OCI-LY1 (cell line): Measurements from ENCODE around the gene CHMP3.

Experiments used
- H2AFZ ChIP-seq: fragments of 200-600 bp; sonication (generic), shearing (Covaris generic); 2 replicates; pipeline ENCODE4 v1.6.0; 2014; ENCODE audit warnings: antibody characterized with exemption, mild to moderate bottlenecking, low read length
- H3F3A ChIP-seq: fragments of 200-600 bp; sonication (generic), shearing (Covaris generic); 2 replicates; pipeline ENCODE4 v1.6.0; 2014; ENCODE audit warnings: mild to moderate bottlenecking, antibody characterized with exemption, low read length, moderate library complexity; ENCODE audit not compliant: insufficient read depth
- H3K27ac ChIP-seq: fragments of 200-600 bp; sonication (generic); 2 replicates; pipeline ENCODE4 v1.5.1; 2014; ENCODE audit warnings: low read length, mixed run types, mild to moderate bottlenecking, low read depth; ENCODE audit not compliant: poor library complexity, severe bottlenecking
- H3K27me3 ChIP-seq: fragments of 200-600 bp; sonication (generic); 2 replicates; pipeline ENCODE4 v1.6.0; 2014; ENCODE audit warnings: antibody characterized with exemption, mild to moderate bottlenecking, low read length, moderate library complexity; ENCODE audit not compliant: insufficient read depth
- H3K36me3 ChIP-seq: fragments of 200-600 bp; sonication (generic); 2 replicates; pipeline ENCODE4 v1.6.1; 2014; ENCODE audit warnings: mild to moderate bottlenecking, antibody characterized with exemption, low read length, moderate library complexity, mixed read lengths; ENCODE audit not compliant: insufficient read depth
- H3K4me1 ChIP-seq: fragments of 200-600 bp; sonication (generic); 2 replicates; pipeline ENCODE4 v1.5.1; 2014; ENCODE audit warnings: mild to moderate bottlenecking, low read length, moderate library complexity; ENCODE audit not compliant: insufficient read depth, severe bottlenecking
- H3K4me2 ChIP-seq: fragments of 200-600 bp; sonication (generic), shearing (Covaris generic); 2 replicates; pipeline ENCODE4 v1.6.1; 2014; ENCODE audit warnings: low read length
- H3K4me3 ChIP-seq: fragments of 200-600 bp; sonication (generic); 2 replicates; pipeline ENCODE4 v1.5.1; 2014; ENCODE audit warnings: low read length, low read depth, mild to moderate bottlenecking, mixed read lengths; ENCODE audit not compliant: poor library complexity, severe bottlenecking
- H3K79me2 ChIP-seq: fragments of 200-600 bp; shearing (Covaris generic); 2 replicates; pipeline ENCODE4 v1.6.1; 2016; ENCODE audit warnings: mixed run types, low read length, mixed read lengths; ENCODE audit not compliant: insufficient read depth
- H3K9ac ChIP-seq: fragments of 200-600 bp; sonication (generic), shearing (Covaris generic); 2 replicates; pipeline ENCODE4 v1.6.1; 2014; ENCODE audit warnings: mild to moderate bottlenecking, low read length, mixed read lengths
- H3K9me2 ChIP-seq: fragments of 200-600 bp; sonication (generic), shearing (Covaris generic); 2 replicates; pipeline ENCODE4 v1.6.1; 2014; ENCODE audit warnings: low read depth, mild to moderate bottlenecking, low read length, mixed read lengths
- H3K9me3 ChIP-seq: fragments of 200-600 bp; shearing (Covaris generic); 2 replicates; pipeline ENCODE4 v1.6.1; 2014; ENCODE audit warnings: low read length, mixed read lengths
- H4K20me1 ChIP-seq: fragments of 200-600 bp; sonication (generic), shearing (Covaris generic); 2 replicates; pipeline ENCODE4 v1.6.0; 2016; ENCODE audit warnings: mild to moderate bottlenecking, low read length; ENCODE audit not compliant: insufficient read depth
- EZH2 ChIP-seq: fragments of 200-600 bp; sonication (generic), shearing (Covaris generic); IDR thresholded peaks from 2 replicates; pipeline ENCODE4 v1.8.0; 2017; ENCODE audit warnings: borderline replicate concordance, mixed run types, mild to moderate bottlenecking, antibody characterized with exemption, low read length, moderate library complexity, mixed read lengths
- TF ChIP-seq, protein P1 (sequence below): fragments of 200-600 bp; sonication (generic), shearing (Covaris generic); IDR thresholded peaks from 2 replicates; pipeline ENCODE4 v1.5.1; 2017; ENCODE audit warnings: mild to moderate bottlenecking, antibody characterized with exemption, low read length, moderate library complexity, mixed read lengths

CHMP3 gene

DNA sequence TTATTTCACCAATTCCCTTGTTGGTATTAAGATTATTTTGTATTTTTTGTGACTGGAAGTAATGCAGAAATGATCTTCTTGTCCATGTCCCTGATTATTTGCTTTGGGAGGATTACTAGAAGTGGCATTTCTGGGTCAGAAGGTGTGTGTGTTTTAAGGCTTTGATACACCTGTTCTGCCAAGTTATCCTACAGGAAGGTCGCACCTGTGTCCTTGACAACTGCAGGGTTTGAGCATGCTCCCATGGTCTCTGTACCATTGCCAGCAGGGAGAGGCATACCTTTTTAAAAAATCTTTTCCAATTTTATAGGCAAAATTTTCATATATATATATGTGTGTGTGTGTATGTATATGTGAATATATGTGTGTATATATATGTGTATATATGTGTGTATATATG, 92.4 kb downstream of the CHMP3 start:
- Histone ChIP-seq H3K79me2 (no peaks in the 10 kb centered on the region), H3K27ac (no peak overlapping the region), H3K27me3 (no peaks in the 10 kb centered on the region), H3K9ac (no peak overlapping the region), H3K4me1 (no peaks in the 10 kb centered on the region), H3K9me3 (no peaks in the 10 kb centered on the region), H3F3A (no peaks in the 10 kb centered on the region), H3K9me2 (no peaks in the 10 kb centered on the region), H3K36me3 (peaks cover 95% of the 10 kb centered on the region), H3K4me3 (no peak overlapping the region), H3K4me2 (no peak overlapping the region), H4K20me1 (no peaks in the 10 kb centered on the region), H2AFZ (no peak overlapping the region)
- TF ChIP-seq, protein P1, sequence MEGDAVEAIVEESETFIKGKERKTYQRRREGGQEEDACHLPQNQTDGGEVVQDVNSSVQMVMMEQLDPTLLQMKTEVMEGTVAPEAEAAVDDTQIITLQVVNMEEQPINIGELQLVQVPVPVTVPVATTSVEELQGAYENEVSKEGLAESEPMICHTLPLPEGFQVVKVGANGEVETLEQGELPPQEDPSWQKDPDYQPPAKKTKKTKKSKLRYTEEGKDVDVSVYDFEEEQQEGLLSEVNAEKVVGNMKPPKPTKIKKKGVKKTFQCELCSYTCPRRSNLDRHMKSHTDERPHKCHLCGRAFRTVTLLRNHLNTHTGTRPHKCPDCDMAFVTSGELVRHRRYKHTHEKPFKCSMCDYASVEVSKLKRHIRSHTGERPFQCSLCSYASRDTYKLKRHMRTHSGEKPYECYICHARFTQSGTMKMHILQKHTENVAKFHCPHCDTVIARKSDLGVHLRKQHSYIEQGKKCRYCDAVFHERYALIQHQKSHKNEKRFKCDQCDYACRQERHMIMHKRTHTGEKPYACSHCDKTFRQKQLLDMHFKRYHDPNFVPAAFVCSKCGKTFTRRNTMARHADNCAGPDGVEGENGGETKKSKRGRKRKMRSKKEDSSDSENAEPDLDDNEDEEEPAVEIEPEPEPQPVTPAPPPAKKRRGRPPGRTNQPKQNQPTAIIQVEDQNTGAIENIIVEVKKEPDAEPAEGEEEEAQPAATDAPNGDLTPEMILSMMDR: no peak
- TF ChIP-seq EZH2: no peak

DNA sequence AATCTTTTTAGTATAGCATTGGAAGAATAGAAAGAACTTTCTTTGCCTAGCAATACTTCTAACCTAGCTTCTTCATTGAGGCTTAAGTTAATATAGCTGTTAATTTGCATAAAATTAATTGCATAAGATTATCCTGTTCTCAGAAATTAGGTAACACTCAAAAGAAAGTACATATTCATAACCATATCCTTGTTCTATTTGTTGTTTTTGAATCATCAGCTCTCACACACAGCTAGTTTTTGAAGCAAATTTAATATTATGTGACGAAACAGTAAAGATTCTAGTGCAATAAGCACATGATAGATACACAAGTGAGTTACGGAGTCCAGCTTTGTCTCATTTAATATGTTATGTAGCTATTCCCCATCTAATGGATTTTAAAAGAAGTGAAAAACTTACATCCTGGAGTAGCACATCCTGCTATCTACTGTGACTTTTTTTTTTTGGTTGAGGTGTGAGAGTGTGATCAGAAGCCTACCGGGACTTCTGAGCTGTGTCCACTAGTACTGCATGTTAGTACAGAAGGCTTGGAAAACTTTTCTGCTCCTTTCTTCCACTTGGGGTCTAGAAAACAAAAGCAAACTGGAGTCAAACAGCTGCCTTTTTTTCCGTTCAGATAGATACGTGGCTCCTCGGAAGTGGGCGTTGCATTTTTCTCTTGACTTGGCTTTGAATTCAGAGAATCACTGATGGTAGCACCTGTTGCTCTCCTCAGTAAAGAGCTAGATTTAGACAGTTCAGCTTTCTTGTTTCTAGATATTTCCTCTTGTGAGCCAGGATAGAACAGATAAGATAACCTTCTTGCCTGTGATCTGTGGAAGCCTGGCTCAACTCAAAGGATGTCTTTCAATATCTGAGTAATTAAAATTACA, 94.8 kb downstream of the CHMP3 start:
- Histone ChIP-seq H3K27ac (no peak overlapping the region), H3K4me2 (no peak overlapping the region), H3K9ac (no peak overlapping the region), H3K79me2 (no peaks in the 10 kb centered on the region), H3K36me3 (peaks cover 95% of the 10 kb centered on the region), H3K9me3 (no peaks in the 10 kb centered on the region), H3K4me1 (no peaks in the 10 kb centered on the region), H3F3A (no peaks in the 10 kb centered on the region), H3K4me3 (no peak overlapping the region), H2AFZ (no peak overlapping the region), H4K20me1 (no peaks in the 10 kb centered on the region), H3K9me2 (no peaks in the 10 kb centered on the region), H3K27me3 (no peaks in the 10 kb centered on the region)
- TF ChIP-seq, protein P1: no peak
- no peak for TF ChIP-seq EZH2

DNA sequence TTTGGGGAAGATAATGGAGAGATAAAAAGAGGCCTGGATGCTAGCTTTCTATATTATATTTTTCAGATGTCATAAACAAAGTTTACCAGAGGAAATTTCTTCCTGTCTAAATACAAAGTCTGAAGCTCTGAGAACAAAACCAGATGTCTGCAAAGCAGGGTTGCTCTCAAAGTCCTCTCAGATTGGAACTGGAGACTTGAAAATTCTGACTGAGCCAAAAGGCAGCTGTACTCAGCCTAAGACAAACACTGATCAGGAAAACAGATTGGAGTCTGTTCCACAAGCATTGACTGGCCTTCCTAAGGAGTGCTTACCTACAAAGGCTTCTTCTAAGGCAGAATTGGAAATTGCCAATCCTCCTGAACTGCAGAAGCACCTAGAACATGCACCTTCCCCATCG, 96.9 kb downstream of the CHMP3 start:
- no peak overlapping the region for H3K9ac ChIP-seq
- no peaks in the 10 kb centered on the region for H4K20me1 ChIP-seq
- no peak overlapping the region for H3K4me2 ChIP-seq
- no peak overlapping the region for H2AFZ ChIP-seq
- H3K27me3 ChIP-seq: no peaks in the 10 kb centered on the region
- H3K4me1 ChIP-seq: no peaks in the 10 kb centered on the region
- no peaks in the 10 kb centered on the region for H3K9me2 ChIP-seq
- H3K27ac ChIP-seq: no peak overlapping the region
- H3K79me2 ChIP-seq: no peaks in the 10 kb centered on the region
- H3K9me3 ChIP-seq: no peaks in the 10 kb centered on the region
- H3F3A ChIP-seq: no peaks in the 10 kb centered on the region
- peaks cover 95% of the 10 kb centered on the region for H3K36me3 ChIP-seq
- TF ChIP-seq EZH2: no peak
- TF ChIP-seq, protein P1: no peak
- no peak overlapping the region for H3K4me3 ChIP-seq
